Measurements from ENCODE around the gene PSORS1C1. TPM values are rescaled to one million over a fixed set of nuclear protein-coding genes. Genes with fewer than 3 reads are reported as not detected.

The PSORS1C1 gene
- polyA plus RNA-seq, 1 of the 3 experiments (the other 2 are of a cell fraction): 3.1 TPM

DNA sequence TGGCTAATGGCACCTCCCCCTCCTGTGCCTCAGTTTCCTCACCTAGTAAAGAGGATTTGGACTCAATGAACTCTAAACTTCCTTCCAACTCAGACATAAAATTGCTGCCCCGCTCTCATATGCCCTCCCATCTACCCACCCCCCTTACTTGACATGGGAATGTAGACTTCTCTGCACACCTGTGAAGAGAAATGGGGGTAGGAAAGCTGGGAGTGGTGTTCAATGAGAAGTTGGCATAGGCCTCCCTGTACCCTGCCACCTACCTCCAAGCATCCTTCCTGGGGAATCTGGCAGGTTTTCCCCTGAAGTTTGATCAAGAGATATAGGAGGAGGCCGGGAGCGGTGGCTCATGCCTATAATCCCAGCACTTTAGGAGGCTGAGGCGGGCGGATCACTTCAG is 59.8 kb downstream of the PSORS1C1 start:
- CTCF ChIA-PET: interaction anchor here (0.8 to 2.6 kb wide), 3 partner anchors 19 to 192 kb away, joined by 3 to 9 read pairs (median 3); no protein-coding TSS in a partner anchor

DNA sequence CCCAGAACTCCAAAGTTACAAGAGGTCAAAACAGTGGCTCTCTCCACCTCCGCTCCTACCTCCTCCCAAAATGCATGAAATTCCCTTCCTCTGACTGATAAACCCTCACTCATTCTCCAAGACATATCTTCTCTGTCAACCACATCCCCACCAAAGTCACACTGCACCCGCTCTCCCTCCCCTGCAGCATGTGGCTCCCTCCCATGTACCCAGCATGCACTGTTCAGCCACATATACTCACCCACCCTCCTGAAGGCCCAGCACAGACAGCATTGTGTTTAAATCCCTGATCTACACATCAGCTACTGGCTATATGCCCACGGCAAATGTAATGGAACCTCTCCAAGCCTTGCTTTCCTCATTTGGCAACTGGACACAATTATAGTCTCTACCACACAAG is 61.4 kb downstream of the PSORS1C1 start:
- Histone ChIP-seq H3K79me2 (ENCODE audit: insufficient read depth) (no peaks in the 10 kb centered on the region), H3K4me2 (no peak overlapping the region), H3K4me1 (ENCODE audit: control insufficient read depth in 1 of 2, insufficient read depth in 2 of 2, low read depth in 1 of 2, low read length in 1 of 2) (no peaks in the 10 kb centered on the region), H3K9me3 (no peaks in the 10 kb centered on the region), H3K4me3 (ENCODE audit: low read depth in 2 of 2, low read length in 1 of 2) (no peak overlapping the region), H3K9me2 (no peaks in the 10 kb centered on the region), H3K27me3 (ENCODE audit: insufficient read depth) (no peaks in the 10 kb centered on the region), H3K27ac (ENCODE audit: low read depth in 2 of 2, low read length in 1 of 2) (no peak overlapping the region), H4K20me1 (ENCODE audit: insufficient read depth) (no peaks in the 10 kb centered on the region), H3F3A (replicated peaks; ENCODE audit: insufficient read depth) (no peaks in the 10 kb centered on the region), H3K36me3 (replicated peaks in 1 of 2; ENCODE audit: control insufficient read depth in 1 of 2, insufficient read depth in 2 of 2, low read length in 1 of 2) (no peaks in the 10 kb centered on the region), H3K9ac (no peak overlapping the region), H2AFZ (ENCODE audit: low read depth) (no peak overlapping the region)
- ChIA-PET POLR2A (no interaction called here), CTCF (interaction anchor here (1.0 to 2.6 kb wide), 2 partner anchors 16 to 39 kb away, joined by 3 to 9 read pairs; no protein-coding TSS in a partner anchor)
- WGBS (ENCODE audit: low lambda C conversion rate): 71% methylated on average over 3 of the region's 3 CpGs
- no peak for DNase-seq
- TF ChIP-seq FOSL2 (IDR thresholded peaks at IDR 0.05; ENCODE audit: borderline replicate concordance, low read depth) (no peak), FOXM1 (IDR thresholded peaks at IDR 0.05; ENCODE audit: low read depth) (no peak), REST (IDR thresholded peaks at IDR 0.05; ENCODE audit: low read depth, low read length) (no peak), TCF12 (IDR thresholded peaks at IDR 0.05) (no peak), NRF1 (IDR thresholded peaks at IDR 0.05; ENCODE audit: low read depth, low read length) (no peak), RXRA (IDR thresholded peaks at IDR 0.05; ENCODE audit: borderline replicate concordance, low read depth) (no peak), MEF2A (IDR thresholded peaks at IDR 0.05; ENCODE audit: borderline replicate concordance, low read depth) (no peak), CTCF (IDR thresholded peaks at IDR 0.05) (no peak), TEAD4 (IDR thresholded peaks at IDR 0.05; ENCODE audit: borderline replicate concordance, insufficient read depth) (no peak), NFIC (IDR thresholded peaks at IDR 0.05; ENCODE audit: borderline replicate concordance) (no peak), RAD21 (IDR thresholded peaks at IDR 0.05; ENCODE audit: low read length) (no peak), ELF1 (IDR thresholded peaks at IDR 0.05) (no peak), SMC3 (IDR thresholded peaks at IDR 0.05; ENCODE audit: low read depth, low read length) (no peak), CHD2 (IDR thresholded peaks at IDR 0.05; ENCODE audit: low read length, partially characterized antibody) (no peak)

More for the DNA sequence above, 59.8 kb downstream of the PSORS1C1 start:
- TF ChIP-seq NRF1 (IDR thresholded peaks at IDR 0.05; ENCODE audit: low read depth, low read length) (no peak), EZH2phosphoT487 (IDR thresholded peaks at IDR 0.05; ENCODE audit: borderline replicate concordance, low read depth) (no peak), TCF12 (IDR thresholded peaks at IDR 0.05) (no peak), MEF2A (IDR thresholded peaks at IDR 0.05; ENCODE audit: borderline replicate concordance, low read depth) (no peak), RXRA (IDR thresholded peaks at IDR 0.05; ENCODE audit: borderline replicate concordance, low read depth) (no peak), MAX (IDR thresholded peaks at IDR 0.05; ENCODE audit: low read depth) (no peak), SIN3A (IDR thresholded peaks at IDR 0.05; ENCODE audit: borderline replicate concordance, low read depth, low read length) (no peak), YY1 (IDR thresholded peaks at IDR 0.05; ENCODE audit: low read depth) (no peak), RFX5 (IDR thresholded peaks at IDR 0.05; ENCODE audit: low read length) (no peak), FOXJ3 (CRISPR knock-in tag; IDR thresholded peaks at IDR 0.05) (no peak), FOSL2 (IDR thresholded peaks at IDR 0.05; ENCODE audit: borderline replicate concordance, low read depth) (no peak)
- TF ChIP-seq, protein P1, sequence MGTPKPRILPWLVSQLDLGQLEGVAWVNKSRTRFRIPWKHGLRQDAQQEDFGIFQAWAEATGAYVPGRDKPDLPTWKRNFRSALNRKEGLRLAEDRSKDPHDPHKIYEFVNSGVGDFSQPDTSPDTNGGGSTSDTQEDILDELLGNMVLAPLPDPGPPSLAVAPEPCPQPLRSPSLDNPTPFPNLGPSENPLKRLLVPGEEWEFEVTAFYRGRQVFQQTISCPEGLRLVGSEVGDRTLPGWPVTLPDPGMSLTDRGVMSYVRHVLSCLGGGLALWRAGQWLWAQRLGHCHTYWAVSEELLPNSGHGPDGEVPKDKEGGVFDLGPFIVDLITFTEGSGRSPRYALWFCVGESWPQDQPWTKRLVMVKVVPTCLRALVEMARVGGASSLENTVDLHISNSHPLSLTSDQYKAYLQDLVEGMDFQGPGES (IDR thresholded peaks at IDR 0.05; ENCODE audit: low read depth, low read length): no peak
- TF ChIP-seq, protein P2, sequence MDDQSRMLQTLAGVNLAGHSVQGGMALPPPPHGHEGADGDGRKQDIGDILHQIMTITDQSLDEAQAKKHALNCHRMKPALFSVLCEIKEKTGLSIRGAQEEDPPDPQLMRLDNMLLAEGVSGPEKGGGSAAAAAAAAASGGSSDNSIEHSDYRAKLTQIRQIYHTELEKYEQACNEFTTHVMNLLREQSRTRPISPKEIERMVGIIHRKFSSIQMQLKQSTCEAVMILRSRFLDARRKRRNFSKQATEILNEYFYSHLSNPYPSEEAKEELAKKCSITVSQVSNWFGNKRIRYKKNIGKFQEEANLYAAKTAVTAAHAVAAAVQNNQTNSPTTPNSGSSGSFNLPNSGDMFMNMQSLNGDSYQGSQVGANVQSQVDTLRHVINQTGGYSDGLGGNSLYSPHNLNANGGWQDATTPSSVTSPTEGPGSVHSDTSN (IDR thresholded peaks at IDR 0.05): no peak
- H3K27me3 ChIP-seq (ENCODE audit: insufficient read depth): no peaks in the 10 kb centered on the region
- no peaks in the 10 kb centered on the region for H3K4me1 ChIP-seq (ENCODE audit: control insufficient read depth in 1 of 2, insufficient read depth in 2 of 2, low read depth in 1 of 2, low read length in 1 of 2)
- WGBS (ENCODE audit: low lambda C conversion rate): 89% methylated on average over 5 of the region's 5 CpGs
- no peaks in the 10 kb centered on the region for H3K9me3 ChIP-seq
- no peak overlapping the region for H3K27ac ChIP-seq (ENCODE audit: low read depth in 2 of 2, low read length in 1 of 2)
- POLR2A ChIA-PET: no interaction called here
- no peak overlapping the region for H3K9ac ChIP-seq
- no peak overlapping the region for H2AFZ ChIP-seq (ENCODE audit: low read depth)
- H3K4me3 ChIP-seq (ENCODE audit: low read depth in 2 of 2, low read length in 1 of 2): no peak overlapping the region
- H4K20me1 ChIP-seq (ENCODE audit: insufficient read depth): no peaks in the 10 kb centered on the region
- no peak for DNase-seq
- no peaks in the 10 kb centered on the region for H3K36me3 ChIP-seq (replicated peaks in 1 of 2; ENCODE audit: control insufficient read depth in 1 of 2, insufficient read depth in 2 of 2, low read length in 1 of 2)
- no peaks in the 10 kb centered on the region for H3K79me2 ChIP-seq (ENCODE audit: insufficient read depth)
- no peaks in the 10 kb centered on the region for H3K9me2 ChIP-seq
- no peak overlapping the region for H3K4me2 ChIP-seq
- H3F3A ChIP-seq (replicated peaks; ENCODE audit: insufficient read depth): no peaks in the 10 kb centered on the region
